ENCODE measurements around the gene NSMF.

GRCh38 chr9:137467896-137468295, 8.8 kb upstream of the NSMF start:
- TF ChIP-seq POLR2AphosphoS5 (IDR thresholded peaks at IDR 0.05; ENCODE audit: borderline replicate concordance, low read depth, low read length), result no peak
- TF ChIP-seq EZH2 (IDR thresholded peaks at IDR 0.05), result no peak

Data from SK-N-MC (cell line).